PC-3 (cell line): Measurements from ENCODE around the gene EMCN.

Experiments used
- CTCF ChIP-seq: fragments of 300-600 bp; sonication (generic); conservative IDR thresholded peaks from 2 replicates; pipeline ENCODE4 v1.5.1; 2017; ENCODE audit warnings: antibody characterized with exemption, low read depth, mild to moderate bottlenecking, low read length
- EZH2 ChIP-seq: fragments of 300-600 bp; sonication (generic); IDR thresholded peaks from one replicate; pipeline ENCODE4 v1.6.1; 2017; ENCODE audit warnings: antibody characterized with exemption, mild to moderate bottlenecking, low read length; ENCODE audit not compliant: unreplicated experiment

- TF ChIP-seq CTCF, result no peak
- TF ChIP-seq EZH2, result no peak
Measured at GRCh38 chr4:100548200-100548560, 30.4 kb upstream of the EMCN start.
